22Rv1 (cell line): ENCODE data around the gene ZDHHC8.

Source experiments
- ZFX ChIP-seq: fragments of 450-650 bp; IDR thresholded peaks from 2 replicates; pipeline ENCODE4 v1.6.1; 2017; ENCODE audit warnings: antibody characterized with exemption, borderline replicate concordance
- TF ChIP-seq, protein P1 (sequence below): fragments of 450-650 bp; IDR thresholded peaks from 2 replicates; pipeline ENCODE4 v1.5.1; 2017; ENCODE audit warnings: mild to moderate bottlenecking

DNA sequence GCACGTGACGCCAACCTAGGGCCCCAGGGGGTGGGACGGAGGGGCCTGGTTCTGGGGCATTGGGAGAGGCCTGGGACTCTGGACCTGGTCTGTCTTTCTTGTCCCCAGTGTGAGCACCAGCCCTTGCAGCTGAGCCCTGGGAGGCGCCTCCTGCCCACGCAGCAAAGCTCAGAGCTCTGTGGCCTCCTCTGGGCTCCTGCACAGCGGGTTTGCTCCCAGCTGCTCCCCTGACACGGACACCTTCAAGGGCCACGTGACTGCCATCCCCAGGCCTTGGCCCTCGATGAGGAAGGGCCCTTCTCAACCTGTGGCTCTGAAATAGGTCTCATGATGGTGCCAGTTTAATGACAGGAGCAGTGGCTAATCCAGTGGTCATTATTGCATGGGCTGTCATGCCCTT, 50.8 kb downstream of the ZDHHC8 start:
- TF ChIP-seq, protein P1, sequence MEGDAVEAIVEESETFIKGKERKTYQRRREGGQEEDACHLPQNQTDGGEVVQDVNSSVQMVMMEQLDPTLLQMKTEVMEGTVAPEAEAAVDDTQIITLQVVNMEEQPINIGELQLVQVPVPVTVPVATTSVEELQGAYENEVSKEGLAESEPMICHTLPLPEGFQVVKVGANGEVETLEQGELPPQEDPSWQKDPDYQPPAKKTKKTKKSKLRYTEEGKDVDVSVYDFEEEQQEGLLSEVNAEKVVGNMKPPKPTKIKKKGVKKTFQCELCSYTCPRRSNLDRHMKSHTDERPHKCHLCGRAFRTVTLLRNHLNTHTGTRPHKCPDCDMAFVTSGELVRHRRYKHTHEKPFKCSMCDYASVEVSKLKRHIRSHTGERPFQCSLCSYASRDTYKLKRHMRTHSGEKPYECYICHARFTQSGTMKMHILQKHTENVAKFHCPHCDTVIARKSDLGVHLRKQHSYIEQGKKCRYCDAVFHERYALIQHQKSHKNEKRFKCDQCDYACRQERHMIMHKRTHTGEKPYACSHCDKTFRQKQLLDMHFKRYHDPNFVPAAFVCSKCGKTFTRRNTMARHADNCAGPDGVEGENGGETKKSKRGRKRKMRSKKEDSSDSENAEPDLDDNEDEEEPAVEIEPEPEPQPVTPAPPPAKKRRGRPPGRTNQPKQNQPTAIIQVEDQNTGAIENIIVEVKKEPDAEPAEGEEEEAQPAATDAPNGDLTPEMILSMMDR = no peak
- TF ChIP-seq ZFX = no peak
